Inflammatory macrophage treated with lipopolysaccharide for 1 hour (primary cell): ENCODE measurements around the gene CGB8.

Experiments
- DNase-seq, 2 donors: peaks; one replicate each; pipeline ENCODE4 v3.0.0-alpha.2; 2020 to 2022

CGB8 gene

GRCh38 chr19:49004133-49004532 lies 44.8 kb downstream of the CGB8 start:
- no peak for DNase-seq

GRCh38 chr19:48999481-49000325 lies 49.2 kb downstream of the CGB8 start:
- DNase-seq, result peak; percentile 31 to 75

- DNase-seq, result peak; percentile 37 to 75
These were observed 50.9 kb downstream of the CGB8 start for GRCh38 chr19:48997972-48998371.
